Mesothelial cell of epicardium (in vitro differentiated cells): Measurements from ENCODE around the gene TMEM238L. TPM values are rescaled to one million over a fixed set of nuclear protein-coding genes. Genes with fewer than 3 reads are reported as not detected.

Source experiments
- DNase-seq, 2 experiments: peaks; one replicate each; pipeline ENCODE4 v3.0.0; 2021; ENCODE audit warnings: low spot score in 2 of 2; ENCODE audit not compliant: unreplicated experiment in 2 of 2
- H3K27ac Mint-ChIP-seq: 2 replicates; pipeline ENCODE4 v1.8.0; 2021; ENCODE audit warnings: mixed read lengths
- H3K27me3 Mint-ChIP-seq: 2 replicates; pipeline ENCODE4 v1.8.0; 2021; ENCODE audit warnings: low read depth, mixed read lengths
- H3K36me3 Mint-ChIP-seq: 2 replicates; pipeline ENCODE4 v1.8.0; 2021; ENCODE audit warnings: mixed read lengths
- H3K4me1 Mint-ChIP-seq: 2 replicates; pipeline ENCODE4 v1.8.0; 2021; ENCODE audit warnings: mixed read lengths
- H3K4me3 Mint-ChIP-seq: 2 replicates; pipeline ENCODE4 v1.8.0; 2021; ENCODE audit warnings: mild to moderate bottlenecking, moderate library complexity, mixed read lengths
- H3K9me3 Mint-ChIP-seq: 2 replicates; pipeline ENCODE4 v1.8.0; 2021; ENCODE audit warnings: mixed read lengths
- total RNA-seq: library from RNA; stranded (reverse); gene quantifications from 3 replicates; pipeline ENCODE4 v1.2.1, GENCODE V29; 2021
- TF ChIP-seq, protein P1 (sequence below): fragments of 200-600 bp; sonication (generic); IDR thresholded peaks from one replicate; pipeline ENCODE4 v1.5.0; 2021; ENCODE audit warnings: antibody characterized with exemption; ENCODE audit not compliant: unreplicated experiment

Gene TMEM238L
- total RNA-seq, 1 donor from 2014 or later, result not detected

DNA sequence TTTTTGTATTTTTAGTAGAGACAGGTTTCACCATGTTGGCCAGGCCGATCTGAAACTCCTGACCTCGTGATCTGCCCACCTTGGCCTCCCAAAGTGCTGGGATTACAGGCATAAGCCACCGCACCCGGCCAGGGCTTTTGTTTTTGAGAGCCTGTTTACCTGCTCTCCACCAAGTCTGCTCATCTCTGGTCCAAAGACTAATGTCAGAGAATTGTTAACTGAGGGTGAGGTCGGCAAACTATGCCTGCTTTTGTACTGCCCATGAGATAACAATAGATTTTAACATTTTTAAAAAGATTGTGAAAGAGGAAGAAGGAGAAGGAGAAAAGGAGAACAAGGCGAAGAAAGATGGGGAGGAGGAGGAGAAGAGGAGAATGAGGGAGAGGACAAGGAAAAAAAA lies 26.0 kb downstream of the TMEM238L start:
- Mint-ChIP-seq H3K27me3 (peaks cover 5% of the 10 kb centered on the region), H3K4me3 (no peak overlapping the region), H3K27ac (no peak overlapping the region), H3K9me3 (peaks cover 24% of the 10 kb centered on the region), H3K36me3 (no peaks in the 10 kb centered on the region), H3K4me1 (peaks cover 6% of the 10 kb centered on the region)
- no peak for DNase-seq
- TF ChIP-seq, protein P1, sequence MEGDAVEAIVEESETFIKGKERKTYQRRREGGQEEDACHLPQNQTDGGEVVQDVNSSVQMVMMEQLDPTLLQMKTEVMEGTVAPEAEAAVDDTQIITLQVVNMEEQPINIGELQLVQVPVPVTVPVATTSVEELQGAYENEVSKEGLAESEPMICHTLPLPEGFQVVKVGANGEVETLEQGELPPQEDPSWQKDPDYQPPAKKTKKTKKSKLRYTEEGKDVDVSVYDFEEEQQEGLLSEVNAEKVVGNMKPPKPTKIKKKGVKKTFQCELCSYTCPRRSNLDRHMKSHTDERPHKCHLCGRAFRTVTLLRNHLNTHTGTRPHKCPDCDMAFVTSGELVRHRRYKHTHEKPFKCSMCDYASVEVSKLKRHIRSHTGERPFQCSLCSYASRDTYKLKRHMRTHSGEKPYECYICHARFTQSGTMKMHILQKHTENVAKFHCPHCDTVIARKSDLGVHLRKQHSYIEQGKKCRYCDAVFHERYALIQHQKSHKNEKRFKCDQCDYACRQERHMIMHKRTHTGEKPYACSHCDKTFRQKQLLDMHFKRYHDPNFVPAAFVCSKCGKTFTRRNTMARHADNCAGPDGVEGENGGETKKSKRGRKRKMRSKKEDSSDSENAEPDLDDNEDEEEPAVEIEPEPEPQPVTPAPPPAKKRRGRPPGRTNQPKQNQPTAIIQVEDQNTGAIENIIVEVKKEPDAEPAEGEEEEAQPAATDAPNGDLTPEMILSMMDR, result no peak

GRCh38 chr17:10777131-10777807 lies 26.6 kb downstream of the TMEM238L start:
- Mint-ChIP-seq H3K27ac (no peak overlapping the region), H3K4me3 (no peak overlapping the region), H3K4me1 (peaks cover 8% of the 10 kb centered on the region), H3K27me3 (peaks cover 5% of the 10 kb centered on the region), H3K9me3 (peaks cover 24% of the 10 kb centered on the region), H3K36me3 (no peaks in the 10 kb centered on the region)
- DNase-seq, result no peak
- TF ChIP-seq, protein P1, result no peak

DNA sequence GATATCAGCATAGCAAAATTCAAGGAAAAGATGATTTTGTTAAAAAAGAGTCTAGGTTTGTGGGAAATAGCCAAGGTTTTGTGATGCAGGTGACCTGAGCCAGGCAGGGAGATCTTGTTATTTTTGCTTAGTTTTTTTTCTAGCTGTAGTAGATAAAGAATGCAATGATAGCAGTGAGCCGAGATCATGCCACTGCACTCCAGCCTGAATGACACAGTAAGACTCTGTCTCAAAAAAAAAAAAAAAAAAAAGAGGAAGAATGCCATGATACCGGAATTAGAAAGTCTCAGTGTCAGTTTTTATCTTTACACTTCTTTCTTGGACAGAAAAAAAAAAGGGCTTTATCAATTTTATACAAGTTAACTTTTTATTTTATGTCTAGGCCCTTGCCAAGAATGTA lies 27.5 kb downstream of the TMEM238L start:
- H3K9me3 Mint-ChIP-seq, result peaks cover 22% of the 10 kb centered on the region
- no peak overlapping the region for H3K4me3 Mint-ChIP-seq
- H3K4me1 Mint-ChIP-seq, result peaks cover 8% of the 10 kb centered on the region
- TF ChIP-seq, protein P1, result no peak
- H3K36me3 Mint-ChIP-seq, result no peaks in the 10 kb centered on the region
- H3K27me3 Mint-ChIP-seq, result peaks cover 5% of the 10 kb centered on the region
- DNase-seq, result no peak
- no peak overlapping the region for H3K27ac Mint-ChIP-seq

DNA sequence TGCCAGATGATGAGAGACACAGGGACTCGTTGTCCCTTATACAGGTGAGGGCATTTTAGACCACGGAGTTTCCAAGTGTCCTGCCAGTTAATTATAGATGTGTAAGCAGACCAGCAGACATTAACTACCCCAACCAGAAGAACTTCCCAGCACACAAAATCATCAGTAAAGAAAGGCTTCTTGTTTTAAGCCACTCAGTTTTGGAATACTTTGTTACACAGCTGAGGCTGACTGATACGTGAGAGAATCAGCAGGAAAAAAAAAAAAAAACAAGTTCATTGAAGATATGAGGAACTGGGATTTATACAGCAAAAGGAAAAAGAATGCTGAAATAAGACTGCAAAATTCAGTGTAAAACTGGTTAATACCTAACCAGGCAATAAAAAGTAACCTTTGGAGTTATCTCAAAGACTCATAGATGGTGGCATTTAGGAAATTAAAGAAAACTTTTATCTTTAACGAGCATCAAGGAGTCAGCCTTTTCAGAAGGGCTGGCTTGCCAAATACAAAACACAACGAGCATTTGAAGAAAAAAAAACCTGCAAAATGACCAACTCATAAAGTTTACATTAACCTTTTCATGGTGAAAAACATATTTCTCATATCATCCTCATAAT lies 28.1 kb downstream of the TMEM238L start:
- Mint-ChIP-seq H3K4me1 (peaks cover 8% of the 10 kb centered on the region), H3K27me3 (peaks cover 5% of the 10 kb centered on the region), H3K9me3 (peaks cover 22% of the 10 kb centered on the region), H3K36me3 (no peaks in the 10 kb centered on the region), H3K4me3 (no peak overlapping the region), H3K27ac (no peak overlapping the region)
- DNase-seq, result no peak
- TF ChIP-seq, protein P1, result no peak

DNA sequence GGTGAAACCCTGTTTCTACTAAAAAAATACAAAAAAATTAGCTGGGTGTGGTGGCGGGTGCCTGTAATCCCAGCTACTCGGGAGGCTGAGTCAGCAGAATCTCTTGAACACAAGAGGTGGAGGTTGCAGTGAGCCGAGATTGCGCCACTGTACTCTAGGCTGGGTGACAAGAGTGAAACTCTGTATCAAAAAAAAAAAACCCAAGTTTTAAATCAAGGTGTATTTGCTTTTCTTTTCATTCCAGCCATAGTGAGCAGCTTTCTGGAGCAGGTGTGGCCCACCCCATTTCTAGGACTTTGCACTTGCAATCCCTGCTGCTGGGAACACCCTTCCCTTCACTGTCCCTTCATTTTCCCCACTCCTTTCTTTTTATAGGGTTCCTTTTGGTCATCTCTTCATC lies 28.8 kb downstream of the TMEM238L start:
- H3K9me3 Mint-ChIP-seq, result peaks cover 22% of the 10 kb centered on the region
- H3K27ac Mint-ChIP-seq, result no peak overlapping the region
- no peak overlapping the region for H3K4me3 Mint-ChIP-seq
- H3K4me1 Mint-ChIP-seq, result peaks cover 8% of the 10 kb centered on the region
- no peaks in the 10 kb centered on the region for H3K36me3 Mint-ChIP-seq
- DNase-seq, result no peak
- TF ChIP-seq, protein P1, result no peak
- H3K27me3 Mint-ChIP-seq, result peaks cover 3% of the 10 kb centered on the region
